GM12865 (cell line): Measurements from ENCODE around the gene PHLDA1.

Source experiments
- DNase-seq: peaks from one replicate; pipeline ENCODE4 v3.0.0; 2010; ENCODE audit warnings: low read depth
- H3K4me3 ChIP-seq: 2 replicates; pipeline ENCODE4 v1.5.1; 2011; ENCODE audit warnings: mild to moderate bottlenecking, low read depth, low read length, control low read depth
- TF ChIP-seq, protein P1 (sequence below): IDR thresholded peaks from 2 replicates; pipeline ENCODE4 v1.5.1; 2011; ENCODE audit warnings: low read length, control low read depth, low read depth, inconsistent platforms; ENCODE audit not compliant: insufficient read depth; ENCODE audit errors: missing control alignments

Gene PHLDA1

DNA sequence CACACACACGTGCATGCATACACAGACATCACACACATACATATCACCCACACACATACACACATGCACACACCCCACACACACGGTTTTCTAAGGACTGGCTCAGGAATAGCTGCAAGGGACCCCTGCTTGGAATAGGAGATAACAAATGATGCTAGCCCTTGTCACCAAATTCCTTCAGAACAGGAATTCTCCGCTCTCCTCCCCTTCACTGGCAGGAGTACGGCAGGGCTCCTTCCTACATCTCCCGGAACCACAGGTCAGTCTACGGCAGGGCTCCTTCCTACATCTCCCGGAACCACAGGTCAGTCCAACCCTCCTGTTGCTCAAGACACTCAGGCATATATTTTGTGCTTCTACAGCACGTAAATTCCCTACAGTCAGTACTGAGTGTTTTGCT is 23.9 kb downstream of the PHLDA1 start:
- H3K4me3 ChIP-seq, result no peak overlapping the region
- no peak for DNase-seq
- TF ChIP-seq, protein P1, sequence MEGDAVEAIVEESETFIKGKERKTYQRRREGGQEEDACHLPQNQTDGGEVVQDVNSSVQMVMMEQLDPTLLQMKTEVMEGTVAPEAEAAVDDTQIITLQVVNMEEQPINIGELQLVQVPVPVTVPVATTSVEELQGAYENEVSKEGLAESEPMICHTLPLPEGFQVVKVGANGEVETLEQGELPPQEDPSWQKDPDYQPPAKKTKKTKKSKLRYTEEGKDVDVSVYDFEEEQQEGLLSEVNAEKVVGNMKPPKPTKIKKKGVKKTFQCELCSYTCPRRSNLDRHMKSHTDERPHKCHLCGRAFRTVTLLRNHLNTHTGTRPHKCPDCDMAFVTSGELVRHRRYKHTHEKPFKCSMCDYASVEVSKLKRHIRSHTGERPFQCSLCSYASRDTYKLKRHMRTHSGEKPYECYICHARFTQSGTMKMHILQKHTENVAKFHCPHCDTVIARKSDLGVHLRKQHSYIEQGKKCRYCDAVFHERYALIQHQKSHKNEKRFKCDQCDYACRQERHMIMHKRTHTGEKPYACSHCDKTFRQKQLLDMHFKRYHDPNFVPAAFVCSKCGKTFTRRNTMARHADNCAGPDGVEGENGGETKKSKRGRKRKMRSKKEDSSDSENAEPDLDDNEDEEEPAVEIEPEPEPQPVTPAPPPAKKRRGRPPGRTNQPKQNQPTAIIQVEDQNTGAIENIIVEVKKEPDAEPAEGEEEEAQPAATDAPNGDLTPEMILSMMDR, result no peak

DNA sequence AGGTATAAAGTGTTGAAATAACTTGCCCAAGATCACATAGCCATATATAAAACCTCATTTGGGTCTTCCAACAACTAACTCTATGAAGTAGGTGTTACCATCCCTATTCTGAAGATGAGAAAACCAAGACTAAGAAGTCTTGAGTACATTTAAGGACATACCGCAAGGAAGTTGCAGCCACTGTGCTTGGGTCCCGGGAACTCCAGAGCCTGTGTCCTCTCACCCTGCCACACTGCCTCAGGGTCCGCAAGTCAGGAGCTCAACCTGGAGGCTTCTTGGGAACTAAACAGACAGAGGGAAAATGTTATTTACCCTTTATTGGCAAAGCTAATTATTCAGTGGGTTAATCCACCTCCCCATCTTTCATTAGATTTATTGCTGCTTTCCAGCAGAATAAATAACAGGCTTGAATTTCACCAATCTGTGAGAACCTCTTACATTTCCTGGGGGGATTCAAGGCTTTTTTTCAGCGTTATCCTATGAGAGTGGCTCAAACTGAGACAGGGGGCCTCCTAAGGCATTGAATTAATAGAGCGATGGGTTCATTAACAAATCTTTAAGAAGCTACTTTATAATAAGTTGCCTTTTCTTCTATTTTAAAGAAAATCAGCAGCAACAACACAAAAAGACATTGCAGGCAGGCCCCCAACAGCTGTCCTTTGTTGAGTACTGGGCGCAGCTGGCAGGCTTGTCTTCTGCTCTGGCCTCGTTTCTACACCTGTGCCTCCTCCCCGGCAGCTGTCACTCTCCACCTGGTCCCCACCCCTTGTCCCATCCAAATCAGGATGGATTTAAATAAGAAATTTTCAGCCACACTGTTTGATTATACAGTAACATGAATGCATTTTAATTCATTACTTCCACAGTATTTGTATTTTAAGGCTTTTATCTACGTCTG is 25.3 kb downstream of the PHLDA1 start:
- TF ChIP-seq, protein P1, result no peak
- no peak overlapping the region for H3K4me3 ChIP-seq
- DNase-seq, result no peak

DNA sequence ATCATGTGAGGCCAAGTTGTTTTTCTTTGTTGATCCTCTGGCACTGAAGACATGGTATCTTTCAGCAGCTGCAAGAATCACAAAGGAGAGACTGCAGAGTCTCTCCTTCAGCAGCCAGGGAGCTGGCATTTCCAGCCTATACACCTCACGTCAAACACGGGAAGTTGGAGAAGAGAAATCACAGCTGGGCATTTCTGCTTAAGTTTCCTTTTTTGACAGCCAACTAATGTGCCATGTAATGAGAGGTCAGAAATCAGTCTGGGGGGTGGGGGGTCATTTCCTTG is 28.3 kb downstream of the PHLDA1 start:
- TF ChIP-seq, protein P1, result no peak
- DNase-seq, result no peak
- no peak overlapping the region for H3K4me3 ChIP-seq

DNA sequence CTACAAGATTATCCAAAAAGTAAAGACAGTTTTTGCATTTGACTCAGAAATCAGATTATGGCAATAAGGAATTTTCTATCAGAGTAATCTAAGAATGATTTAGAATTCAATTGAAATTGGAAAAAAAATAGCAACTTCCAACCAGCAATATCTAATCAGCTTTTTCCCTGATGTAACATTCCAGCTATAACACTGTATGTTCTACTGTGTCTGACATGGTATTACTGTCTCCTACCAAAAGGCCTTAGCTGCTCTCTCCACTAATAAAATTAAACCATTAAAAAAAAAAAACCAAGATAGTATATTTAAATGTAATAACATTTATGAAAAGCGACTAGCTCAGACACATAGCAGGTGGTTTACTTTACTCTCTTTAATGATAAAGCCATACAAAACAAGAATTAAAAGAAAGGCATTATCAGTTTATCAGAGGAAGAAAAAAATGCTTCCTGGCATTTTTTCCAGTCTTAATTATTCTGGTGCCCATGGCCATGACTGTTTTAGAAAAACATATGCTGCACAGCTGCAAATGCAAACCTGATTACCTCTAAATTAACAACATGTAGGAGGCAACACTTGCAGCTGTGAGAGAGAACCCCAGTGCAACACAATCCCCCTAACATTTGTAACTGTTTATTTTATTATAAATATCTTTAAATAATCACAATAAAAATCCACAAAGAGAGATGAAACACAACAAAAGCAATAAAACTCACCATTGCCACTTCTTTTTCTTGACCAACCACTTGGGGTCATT is 28.8 kb downstream of the PHLDA1 start:
- TF ChIP-seq, protein P1, result no peak
- no peak for DNase-seq
- H3K4me3 ChIP-seq, result no peak overlapping the region

DNA sequence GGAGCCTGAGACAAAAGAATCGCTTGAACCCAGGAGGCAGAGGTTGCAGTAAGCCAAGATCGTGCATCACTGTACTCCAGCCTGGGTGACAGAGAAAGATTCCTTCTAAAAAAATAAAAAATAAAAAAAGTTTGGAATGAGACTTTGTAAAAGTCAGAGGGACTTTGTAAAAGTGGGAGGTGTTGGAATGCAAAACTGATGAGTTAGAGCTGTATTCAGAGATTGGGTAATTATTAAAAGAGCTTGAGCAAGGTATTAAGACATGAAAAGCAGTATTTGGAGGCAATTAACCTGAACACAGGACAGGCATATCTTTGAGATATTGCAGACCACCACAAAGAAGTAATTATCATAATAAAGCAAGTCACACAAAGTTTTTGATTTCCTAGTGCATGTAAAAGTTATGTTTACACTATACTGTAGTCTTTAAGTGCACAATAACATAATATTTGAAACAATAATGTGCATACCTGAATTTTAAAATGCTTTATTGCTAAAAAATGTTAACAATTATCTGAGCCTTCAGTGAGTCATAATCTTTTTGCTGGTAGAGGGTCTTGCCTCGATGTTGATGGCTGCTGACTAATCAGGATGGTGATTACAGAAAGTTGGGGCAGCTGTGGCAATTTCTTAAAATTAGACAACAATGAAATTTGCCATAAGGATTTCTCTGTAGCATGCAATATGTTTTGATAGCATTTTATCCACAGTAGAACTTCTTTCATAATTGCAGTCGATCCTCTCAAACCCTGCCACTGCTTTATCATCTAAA is 33.1 kb downstream of the PHLDA1 start:
- TF ChIP-seq, protein P1, result no peak

DNA sequence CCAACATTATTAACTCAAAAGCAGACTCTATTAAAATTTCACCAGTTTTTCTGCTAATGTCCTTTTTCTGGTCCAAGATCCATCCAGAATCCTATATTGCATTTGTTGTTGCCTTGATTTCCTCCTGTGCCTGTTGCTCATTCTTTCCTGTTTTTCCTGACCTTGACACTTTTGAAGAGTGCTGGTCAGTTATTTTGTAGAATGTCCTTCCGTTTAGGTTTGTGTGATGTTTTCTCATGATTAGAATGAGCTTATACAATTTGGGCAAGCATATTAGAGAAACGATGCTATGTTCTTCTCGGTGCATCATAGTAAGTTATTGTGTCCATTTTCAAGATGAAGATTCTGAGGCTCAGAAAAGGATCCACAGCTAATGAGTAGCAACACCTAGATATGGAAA is 33.9 kb downstream of the PHLDA1 start:
- TF ChIP-seq, protein P1, result no peak
- DNase-seq, result no peak
- no peak overlapping the region for H3K4me3 ChIP-seq

More for the DNA sequence above, 33.1 kb downstream of the PHLDA1 start:
- DNase-seq, result no peak
- no peak overlapping the region for H3K4me3 ChIP-seq
